GM18502 (cell line): ENCODE data around the gene GPR137.
A peak's percentile ranks its signal among the peaks of the same experiment; 100 is the strongest.
"Not testable (repeated sequence)": the region's sequence is repeated elsewhere in the genome, so short reads cannot be mapped to it uniquely, and the experiment has no call there.

ENCODE experiments used
- ATAC-seq: cut with Tn5 transposase; IDR thresholded peaks from one replicate; pipeline ENCODE4 v1.9.1; 2021; ENCODE audit warnings: mild to moderate bottlenecking; ENCODE audit not compliant: unreplicated experiment, poor library complexity

The GPR137 gene

GRCh38 chr11:64316672-64317324 lies 31.1 kb downstream of the GPR137 start:
- ATAC-seq, result peak; percentile 13

- ATAC-seq, result peak; percentile 60
Observed at GRCh38 chr11:64317325-64317960, 31.8 kb downstream of the GPR137 start, which contains the start of gene TRMT112. Gene TRMT112 (minus strand): TSS chr11:64317559. CDS start chr11:64317526, 33 bp downstream.

- ATAC-seq, result peak; percentile 75
Observed at GRCh38 chr11:64317961-64318765, 32.5 kb downstream of the GPR137 start, which contains the start of gene PRDX5. Gene PRDX5 (plus strand): TSS chr11:64318121. CDS start chr11:64318216, 95 bp downstream.

GRCh38 chr11:64318766-64319761 lies 33.4 kb downstream of the GPR137 start:
- ATAC-seq, result no peak

GRCh38 chr11:64320556-64320955 lies 34.9 kb downstream of the GPR137 start:
- ATAC-seq, result no peak

- ATAC-seq, result no peak
Observed at GRCh38 chr11:64321026-64321425, 35.4 kb downstream of the GPR137 start.

- ATAC-seq, result no peak
Observed at GRCh38 chr11:64321533-64321932, 35.9 kb downstream of the GPR137 start.

- ATAC-seq, result no peak
Observed at GRCh38 chr11:64322925-64323260, 37.2 kb downstream of the GPR137 start.

- no peak for ATAC-seq
Observed at GRCh38 chr11:64323373-64323772, 37.7 kb downstream of the GPR137 start.

GRCh38 chr11:64323984-64324383 lies 38.3 kb downstream of the GPR137 start:
- ATAC-seq, result not testable (repeated sequence)

- ATAC-seq, result no peak
Observed at GRCh38 chr11:64324692-64325469, 39.2 kb downstream of the GPR137 start.

GRCh38 chr11:64327375-64327774 lies 41.7 kb downstream of the GPR137 start:
- ATAC-seq, result no peak

- no peak for ATAC-seq
Observed at GRCh38 chr11:64327993-64328392, 42.3 kb downstream of the GPR137 start.

- no peak for ATAC-seq
Observed at GRCh38 chr11:64330888-64331287, 45.2 kb downstream of the GPR137 start.

GRCh38 chr11:64331569-64332371 lies 46.1 kb downstream of the GPR137 start:
- ATAC-seq, result peak; percentile 46

GRCh38 chr11:64333556-64333955 lies 47.9 kb downstream of the GPR137 start:
- no peak for ATAC-seq

- peak; percentile 78 for ATAC-seq
Observed at GRCh38 chr11:64334764-64335735, 49.4 kb downstream of the GPR137 start.
